ENCODE data around the gene PAGR1.
"Not testable (repeated sequence)": the region's sequence is repeated elsewhere in the genome, so short reads cannot be mapped to it uniquely, and the experiment has no call there.

PAGR1 gene

DNA sequence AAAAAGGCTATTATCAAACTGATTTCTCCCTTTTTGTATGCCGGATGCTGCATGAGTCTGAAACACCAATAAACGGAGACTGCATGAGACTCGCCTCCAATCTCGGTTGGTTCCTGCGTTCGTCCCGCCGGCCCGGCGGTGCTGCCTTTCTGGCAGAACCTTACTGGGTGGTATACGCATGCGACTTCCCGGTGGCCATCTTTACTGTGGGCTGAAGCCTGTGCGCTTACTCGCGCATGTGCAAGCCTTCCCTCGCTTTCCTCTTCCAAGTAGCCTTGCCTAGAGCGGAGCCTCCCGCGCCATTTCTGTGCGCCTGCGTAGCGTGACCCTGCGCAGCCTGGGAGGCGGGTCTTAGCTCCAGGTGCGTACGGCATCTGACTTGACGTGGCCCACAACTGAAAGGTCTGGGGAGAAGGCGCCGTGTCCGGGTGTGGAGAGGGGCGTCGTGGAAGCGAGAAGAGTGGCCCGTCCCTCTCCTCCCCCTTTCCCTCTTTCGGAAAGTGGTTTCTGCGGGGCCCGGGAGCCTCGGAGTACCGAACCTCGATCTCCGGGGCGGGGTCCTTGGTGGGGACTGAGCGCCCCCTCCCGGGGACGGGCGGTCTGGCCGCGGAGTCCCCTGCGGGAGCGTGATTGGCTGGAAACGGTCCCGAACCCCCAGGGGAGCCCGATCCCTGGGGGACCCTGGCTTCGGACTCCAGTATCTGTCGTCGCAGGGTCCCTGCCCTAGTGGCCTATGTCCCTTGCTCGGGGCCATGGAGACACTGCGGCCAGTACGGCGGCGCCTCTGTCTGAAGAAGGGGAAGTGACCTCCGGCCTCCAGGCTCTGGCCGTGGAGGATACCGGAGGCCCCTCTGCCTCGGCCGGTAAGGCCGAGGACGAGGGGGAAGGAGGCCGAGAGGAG is at the start of gene PAGR1:
Gene PAGR1 (plus strand): TSS at position 360 of the 901 bp plus-strand sequence. CDS start 374 bp downstream, at position 734.
- DNase-seq: peak; percentile 97

DNA sequence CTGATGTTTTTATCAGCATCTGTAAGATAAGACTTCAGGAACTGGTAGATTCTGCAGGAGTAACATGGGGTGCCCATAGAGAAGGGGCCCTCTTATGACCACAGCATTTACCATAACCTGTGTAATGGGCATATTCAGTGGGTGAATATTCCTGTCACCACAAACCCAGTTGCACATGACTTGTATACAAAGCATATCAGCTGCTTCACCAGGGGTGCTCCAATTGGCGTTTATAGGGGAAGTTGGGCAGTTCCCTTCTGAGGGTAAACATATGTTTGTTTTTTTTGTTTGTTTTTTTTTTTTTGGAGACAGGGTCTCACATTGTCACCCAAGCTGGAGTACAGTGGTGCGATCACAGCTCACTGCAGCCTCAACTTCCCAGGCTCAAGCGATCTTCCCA is 49.4 kb upstream of the PAGR1 start:
- no peak for DNase-seq

GRCh38 chr16:29767062-29767461 is 48.9 kb upstream of the PAGR1 start:
- no peak for DNase-seq

GRCh38 chr16:29769507-29769906 is 46.4 kb upstream of the PAGR1 start:
- no peak for DNase-seq

- DNase-seq: no peak
Measured at GRCh38 chr16:29770250-29770929, 45.6 kb upstream of the PAGR1 start.

DNA sequence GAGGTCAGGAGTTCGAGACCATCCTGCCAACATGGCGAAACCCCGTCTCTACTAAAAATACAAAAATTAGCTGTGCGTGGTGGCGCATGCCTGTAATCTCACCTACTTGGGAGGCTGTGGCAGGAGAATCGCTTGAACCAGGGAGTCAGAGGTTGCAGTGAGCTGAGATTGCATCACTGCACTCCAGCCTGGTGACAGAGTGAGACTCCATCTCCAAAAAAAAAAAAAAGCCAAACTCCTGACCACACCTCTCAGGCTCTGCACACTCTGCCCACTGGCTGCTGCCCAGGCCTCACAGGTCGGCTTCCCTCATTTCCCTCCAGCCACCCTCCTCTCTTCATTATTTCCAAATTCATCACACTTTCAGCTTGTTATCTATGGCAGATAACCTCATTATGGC is 43.6 kb upstream of the PAGR1 start:
- not testable (repeated sequence) for DNase-seq

- no peak for DNase-seq
Measured at GRCh38 chr16:29774730-29775129, 41.2 kb upstream of the PAGR1 start.

GRCh38 chr16:29775742-29776408 is 40.1 kb upstream of the PAGR1 start:
- DNase-seq: peak; percentile 17

- DNase-seq: no peak
Measured at GRCh38 chr16:29777576-29778350, 38.2 kb upstream of the PAGR1 start, which contains the start of gene ZG16. Gene ZG16, plus strand, starts transcription at chr16:29778256. Its CDS starts 1,011 bp downstream, at chr16:29779267.

DNA sequence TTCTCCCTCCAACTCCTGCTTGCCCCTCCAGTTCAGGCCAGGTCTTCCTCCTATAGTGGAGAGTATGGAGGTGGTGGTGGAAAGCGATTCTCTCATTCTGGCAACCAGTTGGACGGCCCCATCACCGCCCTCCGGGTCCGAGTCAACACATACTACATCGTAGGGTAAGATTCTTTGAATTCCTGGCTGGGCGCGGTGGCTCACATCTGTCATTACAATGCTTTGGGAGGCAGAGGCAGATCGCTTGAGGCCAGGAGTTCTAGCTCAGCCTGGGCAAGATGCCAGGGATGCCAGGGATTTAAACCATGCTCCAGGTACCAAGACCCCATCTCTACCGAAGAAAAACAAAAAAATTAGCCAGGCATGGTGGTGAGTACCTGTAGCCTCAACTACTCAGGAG is 36.5 kb upstream of the PAGR1 start:
- no peak for DNase-seq

- DNase-seq: not testable (repeated sequence)
Measured at GRCh38 chr16:29783094-29783953, 32.6 kb upstream of the PAGR1 start.

GRCh38 chr16:29784157-29784556 is 31.8 kb upstream of the PAGR1 start:
- no peak for DNase-seq

DNA sequence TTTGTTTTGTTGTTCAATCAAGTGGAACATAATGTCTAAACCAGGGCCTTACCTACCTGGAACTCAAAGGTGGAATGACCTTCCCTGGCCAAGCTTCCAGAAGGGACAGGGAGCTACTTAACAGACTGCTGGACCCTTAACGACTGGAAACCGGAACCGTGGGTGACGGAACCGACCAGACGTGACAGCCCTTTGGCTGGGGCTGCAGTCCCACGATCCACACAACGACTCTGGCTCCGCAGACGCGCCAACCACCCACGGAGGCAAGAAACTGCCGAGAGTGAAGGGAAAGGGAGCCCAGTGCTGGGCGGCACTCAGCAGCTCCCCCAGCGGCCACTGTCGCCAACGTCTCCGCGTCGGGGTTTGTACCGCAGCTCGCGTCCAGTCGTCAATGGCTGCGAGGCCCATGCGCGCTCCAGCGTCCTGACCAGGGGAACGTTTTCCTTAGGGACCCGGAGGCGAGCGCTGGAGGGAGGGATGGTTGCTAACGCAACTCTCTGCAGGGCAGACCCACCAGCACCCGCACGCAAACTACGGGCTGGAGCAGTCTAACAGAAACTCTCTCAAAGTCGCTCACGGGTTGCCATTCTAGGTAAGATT is 31.0 kb upstream of the PAGR1 start:
- no peak for DNase-seq

- DNase-seq: not testable (repeated sequence)
Measured at GRCh38 chr16:29787155-29787554, 28.8 kb upstream of the PAGR1 start.

DNA sequence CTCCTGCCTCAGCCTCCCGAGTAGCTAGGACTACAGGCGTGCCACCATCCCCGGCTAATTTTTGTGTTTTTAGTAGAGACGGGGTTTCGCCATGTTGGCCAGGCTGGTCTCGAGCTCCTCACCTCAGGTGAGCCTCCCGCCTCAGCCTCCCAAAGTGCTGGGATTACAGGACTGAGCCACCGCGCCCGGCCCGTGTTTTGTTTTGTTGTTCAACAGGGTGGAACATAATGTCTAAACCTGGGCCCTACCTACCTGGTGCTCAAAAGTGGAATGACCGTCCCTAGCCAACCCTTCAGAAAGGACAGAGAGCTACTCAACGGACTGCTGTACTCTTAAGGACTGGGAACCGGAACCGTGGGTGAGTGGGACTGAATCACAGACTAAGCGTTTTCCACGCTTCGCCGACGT is 26.2 kb upstream of the PAGR1 start:
- DNase-seq: no peak

- peak; percentile 96 for DNase-seq
Measured at GRCh38 chr16:29790183-29790948, 25.6 kb upstream of the PAGR1 start, which contains the start of gene KIF22. Gene KIF22, plus strand, starts transcription at chr16:29790751. Its CDS starts 9 bp downstream, at chr16:29790760.

DNA sequence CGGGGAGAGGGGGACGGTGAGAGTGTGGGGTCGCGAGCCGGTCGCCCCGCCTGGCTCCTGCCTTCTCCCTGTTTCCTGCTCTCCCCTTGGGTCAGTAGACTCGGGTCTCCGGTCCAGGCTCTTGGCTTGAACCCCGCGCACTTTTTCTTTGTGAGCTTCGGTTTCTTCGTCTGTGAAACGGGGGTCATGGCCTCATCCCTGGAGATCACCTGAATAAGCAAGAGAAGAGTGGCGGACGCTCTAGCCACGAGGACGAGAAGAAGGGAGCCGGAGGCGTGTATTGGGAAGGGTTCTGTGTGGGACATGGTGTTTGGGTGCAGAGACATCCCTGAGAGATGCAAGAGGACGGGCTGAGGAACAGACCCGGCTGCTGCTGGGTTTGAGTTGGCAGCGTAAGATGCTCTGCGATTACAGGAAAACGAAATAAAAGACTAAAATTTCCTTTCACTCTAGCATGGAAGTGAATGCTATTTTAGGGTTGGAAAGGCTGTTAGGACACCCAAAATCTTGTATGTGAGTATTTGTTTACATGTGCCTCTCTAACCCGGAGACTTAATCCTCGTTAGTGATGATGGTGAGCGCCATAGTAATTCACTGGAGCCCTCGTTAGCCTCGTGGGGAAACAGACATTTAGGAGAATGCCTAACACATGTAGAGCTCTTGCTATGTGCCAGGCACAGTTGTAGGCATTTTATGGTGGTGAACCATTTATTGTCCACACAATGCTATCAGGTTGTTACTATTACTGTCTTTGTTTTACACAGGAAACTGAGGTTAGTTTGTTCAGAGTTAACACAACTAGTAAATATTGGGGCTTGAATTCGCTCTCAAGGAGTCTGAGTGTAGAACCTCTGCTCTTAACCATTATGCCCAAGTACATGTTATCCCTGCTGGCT is 24.8 kb upstream of the PAGR1 start:
- DNase-seq: no peak

- DNase-seq: no peak
Measured at GRCh38 chr16:29791845-29792807, 23.8 kb upstream of the PAGR1 start.
